ENCODE results near the gene PRDM16. TPM values are rescaled to one million over a fixed set of nuclear protein-coding genes. Genes with fewer than 3 reads are reported as not detected.

Gene PRDM16
- total RNA-seq, 1 experiment from 2014 or later, result 0.17 TPM

DNA sequence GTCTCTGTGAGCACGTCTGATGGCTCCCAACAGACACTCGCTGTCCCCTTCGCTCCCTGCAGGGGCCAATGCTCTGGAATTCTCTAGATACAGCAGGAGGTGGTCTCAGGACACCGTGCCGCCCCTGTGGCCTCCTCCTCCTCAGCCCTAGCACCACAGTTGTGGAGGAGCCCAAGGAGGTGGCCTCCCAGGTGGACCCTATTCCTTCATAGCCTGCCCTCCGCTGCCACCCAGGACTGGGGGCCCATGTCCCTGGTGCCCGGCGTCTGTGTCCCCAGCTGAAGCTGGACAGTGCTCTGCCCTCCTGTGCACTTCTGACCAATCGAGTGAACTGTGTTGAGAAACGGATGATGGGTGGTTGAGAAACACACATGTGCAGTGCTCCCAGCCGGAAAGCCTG is 235.7 kb downstream of the PRDM16 start:
- Histone ChIP-seq H2BK15ac (ENCODE audit: low read depth, low read length) (no peak overlapping the region), H2BK5ac (ENCODE audit: insufficient read length, low read length) (no peak overlapping the region), H2BK12ac (ENCODE audit: insufficient read length, low read depth, low read length) (no peak overlapping the region), H2BK20ac (ENCODE audit: low read depth, low read length, poor library complexity, severe bottlenecking) (no peak overlapping the region), H3K23ac (ENCODE audit: insufficient read length, low read depth, low read length) (no peak overlapping the region), H3K9me3 (ENCODE audit: control insufficient read depth, low read depth, low read length) (no peaks in the 10 kb centered on the region), H3T11ph (ENCODE audit: low read length) (no peak overlapping the region), H3K18ac (ENCODE audit: insufficient read length, low read depth, low read length) (no peak overlapping the region), H3K9ac (ENCODE audit: extremely low read depth, insufficient read length, low read length) (no peak overlapping the region), H4K20me1 (ENCODE audit: control insufficient read depth, insufficient read depth, insufficient read length) (no peaks in the 10 kb centered on the region), H4K91ac (ENCODE audit: insufficient read length, low read depth, low read length) (no peak overlapping the region), H2AFZ (ENCODE audit: low read length) (no peak overlapping the region), H3K79me2 (ENCODE audit: insufficient read depth, low read length) (no peaks in the 10 kb centered on the region), H3K4ac (ENCODE audit: low read depth, low read length) (no peak overlapping the region), H3K79me1 (ENCODE audit: insufficient read depth, low read depth, low read length, poor library complexity, severe bottlenecking) (no peaks in the 10 kb centered on the region), H4K8ac (replicated peaks; ENCODE audit: insufficient read length, low read depth, low read length) (no peak overlapping the region), H3K4me1 (ENCODE audit: insufficient read depth, low read length) (no peaks in the 10 kb centered on the region), H3K23me2 (ENCODE audit: insufficient read length, low read depth, low read length, poor library complexity, severe bottlenecking) (no peaks in the 10 kb centered on the region), H3K27ac (ENCODE audit: insufficient read length, low read depth, low read length) (no peak overlapping the region), H3K27me3 (ENCODE audit: insufficient read depth, low read length) (no peaks in the 10 kb centered on the region), H2AK5ac (ENCODE audit: insufficient read length, low read length) (no peak overlapping the region), H2BK120ac (ENCODE audit: low read depth, low read length, poor library complexity, severe bottlenecking) (no peak overlapping the region), H3K4me2 (ENCODE audit: insufficient read depth, insufficient read length, low read length) (no peak overlapping the region), H3K56ac (ENCODE audit: insufficient read length, low read depth, low read length) (no peak overlapping the region), H3K14ac (ENCODE audit: insufficient read depth, low read length) (no peak overlapping the region; the same call in 1 of the 2 replicates), H4K5ac (ENCODE audit: insufficient read length, low read depth, low read length) (no peak overlapping the region)
- no peak for DNase-seq
- no CpG with 5 or more reads among the region's 11 CpGs for WGBS (ENCODE audit: extremely low coverage, insufficient read length, low lambda C conversion rate)
- peaks cover 13% of the 10 kb centered on the region for H3K27me3 Mint-ChIP-seq (ENCODE audit: low read depth)
- H3K36me3 Mint-ChIP-seq (ENCODE audit: insufficient read depth in 1 of 3, low read depth in 3 of 3), result 0 out of 7 replicates have a peak, but pooled peaks cover 0 to 1% (median 0%) of the 10 kb centered on the region in 3 experiments
- H3K27ac Mint-ChIP-seq, result no peak overlapping the region
- no peak overlapping the region for H3K4me3 Mint-ChIP-seq
- TF ChIP-seq, protein P1, sequence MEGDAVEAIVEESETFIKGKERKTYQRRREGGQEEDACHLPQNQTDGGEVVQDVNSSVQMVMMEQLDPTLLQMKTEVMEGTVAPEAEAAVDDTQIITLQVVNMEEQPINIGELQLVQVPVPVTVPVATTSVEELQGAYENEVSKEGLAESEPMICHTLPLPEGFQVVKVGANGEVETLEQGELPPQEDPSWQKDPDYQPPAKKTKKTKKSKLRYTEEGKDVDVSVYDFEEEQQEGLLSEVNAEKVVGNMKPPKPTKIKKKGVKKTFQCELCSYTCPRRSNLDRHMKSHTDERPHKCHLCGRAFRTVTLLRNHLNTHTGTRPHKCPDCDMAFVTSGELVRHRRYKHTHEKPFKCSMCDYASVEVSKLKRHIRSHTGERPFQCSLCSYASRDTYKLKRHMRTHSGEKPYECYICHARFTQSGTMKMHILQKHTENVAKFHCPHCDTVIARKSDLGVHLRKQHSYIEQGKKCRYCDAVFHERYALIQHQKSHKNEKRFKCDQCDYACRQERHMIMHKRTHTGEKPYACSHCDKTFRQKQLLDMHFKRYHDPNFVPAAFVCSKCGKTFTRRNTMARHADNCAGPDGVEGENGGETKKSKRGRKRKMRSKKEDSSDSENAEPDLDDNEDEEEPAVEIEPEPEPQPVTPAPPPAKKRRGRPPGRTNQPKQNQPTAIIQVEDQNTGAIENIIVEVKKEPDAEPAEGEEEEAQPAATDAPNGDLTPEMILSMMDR (conservative IDR thresholded peaks at IDR 0.05), result no peak
- no peaks in the 10 kb centered on the region for H3K9me3 Mint-ChIP-seq
- 0 out of 4 replicates have a peak, but pooled peaks cover 0 to 2% of the 10 kb centered on the region in 2 experiments for H3K4me1 Mint-ChIP-seq

Measured in H9 (cell line).